K562 (cell line): ENCODE measurements around the gene CBX4. TPM values are rescaled to one million over a fixed set of nuclear protein-coding genes. Genes with fewer than 3 reads are reported as not detected.

ENCODE experiments used
- ETS2 ChIP-seq: IDR thresholded peaks from 2 replicates; pipeline ENCODE4 v1.6.1; 2016; ENCODE audit warnings: borderline replicate concordance, missing genetic modification characterization, mild to moderate bottlenecking, moderate library complexity, missing compliant biosample characterization; ENCODE audit not compliant: poor library complexity, severe bottlenecking
- JUND ChIP-seq, 2 experiments: IDR thresholded peaks; 2 replicates in 1 of 2; 3 replicates in 1 of 2; pipeline ENCODE4 v1.6.1; 2011; ENCODE audit warnings: borderline replicate concordance in 2 of 2, low read depth in 2 of 2, low read length in 2 of 2, improper control_type of control experiment in 1 of 2, missing biosample characterization in 1 of 2, missing genetic modification characterization in 1 of 2, missing genetic modification reagents in 1 of 2
- KLF10 ChIP-seq: fragments of 250-450 bp; sonication (Bioruptor Pico); IDR thresholded peaks from 2 replicates; pipeline ENCODE4 v1.6.1; 2021; ENCODE audit warnings: matching md5 sums
- MCM2 ChIP-seq: fragments of 450-650 bp; IDR thresholded peaks from 2 replicates; pipeline ENCODE4 v1.6.1; 2017; ENCODE audit warnings: low read depth, mild to moderate bottlenecking
- MCM5 ChIP-seq: fragments of 450-650 bp; IDR thresholded peaks from 2 replicates; pipeline ENCODE4 v1.6.1; 2016; ENCODE audit warnings: low read depth
- MEIS2 ChIP-seq: fragments of 450-650 bp; IDR thresholded peaks from 2 replicates; pipeline ENCODE4 v1.6.1; 2014; ENCODE audit warnings: mild to moderate bottlenecking; ENCODE audit not compliant: partially characterized antibody
- POLR2G ChIP-seq: fragments of 200-400 bp; formaldehyde crosslinking; IDR thresholded peaks from 2 replicates; pipeline ENCODE4 v1.6.1; 2017; ENCODE audit warnings: low read depth, mild to moderate bottlenecking, antibody characterized with exemption, low read length, moderate library complexity
- SRSF9 ChIP-seq: fragments of 200-400 bp; formaldehyde crosslinking; IDR thresholded peaks from 2 replicates; pipeline ENCODE4 v1.6.1; 2017; ENCODE audit warnings: low read depth, low read length, borderline replicate concordance
- VEZF1 ChIP-seq: fragments of 200-800 bp; sonication (Bioruptor generic); IDR thresholded peaks from 2 replicates; pipeline ENCODE4 v1.6.1; 2017; ENCODE audit warnings: missing genetic modification characterization, missing compliant biosample characterization
- polyA plus RNA-seq, 8 experiments: library from polyadenylated mRNA; depleted of rRNA in 4 of 8; stranded (reverse) in 5 of 8; unstranded in 3 of 8; fragments of >200 nt; fragmentation: Nextera tagmentation in 2 of 8; fragmentation: Illumina TruSeq in 1 of 8; extraction: Ambion mirVana in 2 of 8; extraction: Trizol in 1 of 8; gene quantifications; 2 replicates each; pipeline versions ENCODE4 v1.2.1 to v1.2.3, GENCODE V29; 2011 to 2014; ENCODE audit warnings: inconsistent platforms in 1 of 8, missing spikeins in 1 of 8
- total RNA-seq, 7 experiments: library from RNA; depleted of rRNA in 6 of 7; stranded (reverse); fragments of >200 nt in 6 of 7; fragmentation: Illumina TruSeq in 2 of 7; extraction: Trizol in 2 of 7; gene quantifications; 2 replicates each; pipeline versions ENCODE4 v1.2.1 to v1.2.3, GENCODE V29; 2011 to 2021; ENCODE audit warnings: low replicate concordance in 1 of 7
- TF ChIP-seq, protein P1 (sequence below): fragments of 450-650 bp; conservative IDR thresholded peaks from 2 replicates; pipeline ENCODE4 v1.6.1; 2016; ENCODE audit warnings: missing genetic modification characterization, low read depth, mild to moderate bottlenecking, missing compliant biosample characterization, moderate library complexity
- TF ChIP-seq, protein P2 (sequence below): fragments of 250-450 bp; sonication (Bioruptor Pico); IDR thresholded peaks from 2 replicates; pipeline ENCODE4 v1.5.0; 2020; ENCODE audit warnings: mild to moderate bottlenecking, borderline replicate concordance
- TF ChIP-seq, protein P3 (sequence below): fragments of 250-450 bp; sonication (Bioruptor Pico); IDR thresholded peaks from 2 replicates; pipeline ENCODE4 v1.4.0; 2020; ENCODE audit warnings: mild to moderate bottlenecking, moderate library complexity
- TF ChIP-seq, protein P4 (sequence below): fragments of 250-450 bp; sonication (Bioruptor Pico); IDR thresholded peaks from 2 replicates; pipeline ENCODE4 v1.9.0; 2021; ENCODE audit warnings: mild to moderate bottlenecking
- TF ChIP-seq, protein P5 (sequence below): IDR thresholded peaks from 3 replicates; pipeline ENCODE4 v1.6.1; 2011; ENCODE audit warnings: borderline replicate concordance, mild to moderate bottlenecking, moderate library complexity; ENCODE audit not compliant: insufficient read length; ENCODE audit errors: extremely low read depth

Gene CBX4
- total and polyA plus RNA-seq, 9 of the 15 experiments (the other 6 are each of a cell fraction or from before 2014, with no cell fraction given) = 0.98 to 50.5 (median 10.0) TPM

GRCh38 chr17:79831265-79832217 lies 7.7 kb downstream of the CBX4 start (continued):
- TF ChIP-seq VEZF1 (peak; percentile 96), ETS2 (no peak), MCM5 (no peak), MCM2 (no peak), SRSF9 (no peak), JUND (IDR thresholded peaks at IDR 0.05; ENCODE audit: borderline replicate concordance, low read depth, low read length) (peak; percentile 56), JUND (tag; IDR thresholded peaks at IDR 0.05; ENCODE audit: borderline replicate concordance, low read depth, low read length) (no peak; the same call in 2 of the 3 replicates), POLR2G (peak; percentile 51; the same call in 1 of the 2 replicates), KLF10 (CRISPR knock-in tag) (no peak), MEIS2 (no peak)
- TF ChIP-seq, protein P1, sequence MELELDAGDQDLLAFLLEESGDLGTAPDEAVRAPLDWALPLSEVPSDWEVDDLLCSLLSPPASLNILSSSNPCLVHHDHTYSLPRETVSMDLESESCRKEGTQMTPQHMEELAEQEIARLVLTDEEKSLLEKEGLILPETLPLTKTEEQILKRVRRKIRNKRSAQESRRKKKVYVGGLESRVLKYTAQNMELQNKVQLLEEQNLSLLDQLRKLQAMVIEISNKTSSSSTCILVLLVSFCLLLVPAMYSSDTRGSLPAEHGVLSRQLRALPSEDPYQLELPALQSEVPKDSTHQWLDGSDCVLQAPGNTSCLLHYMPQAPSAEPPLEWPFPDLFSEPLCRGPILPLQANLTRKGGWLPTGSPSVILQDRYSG (tag) = 0 out of 2 replicates have a peak, but pooled peaks have one; percentile 48
- TF ChIP-seq, protein P2, sequence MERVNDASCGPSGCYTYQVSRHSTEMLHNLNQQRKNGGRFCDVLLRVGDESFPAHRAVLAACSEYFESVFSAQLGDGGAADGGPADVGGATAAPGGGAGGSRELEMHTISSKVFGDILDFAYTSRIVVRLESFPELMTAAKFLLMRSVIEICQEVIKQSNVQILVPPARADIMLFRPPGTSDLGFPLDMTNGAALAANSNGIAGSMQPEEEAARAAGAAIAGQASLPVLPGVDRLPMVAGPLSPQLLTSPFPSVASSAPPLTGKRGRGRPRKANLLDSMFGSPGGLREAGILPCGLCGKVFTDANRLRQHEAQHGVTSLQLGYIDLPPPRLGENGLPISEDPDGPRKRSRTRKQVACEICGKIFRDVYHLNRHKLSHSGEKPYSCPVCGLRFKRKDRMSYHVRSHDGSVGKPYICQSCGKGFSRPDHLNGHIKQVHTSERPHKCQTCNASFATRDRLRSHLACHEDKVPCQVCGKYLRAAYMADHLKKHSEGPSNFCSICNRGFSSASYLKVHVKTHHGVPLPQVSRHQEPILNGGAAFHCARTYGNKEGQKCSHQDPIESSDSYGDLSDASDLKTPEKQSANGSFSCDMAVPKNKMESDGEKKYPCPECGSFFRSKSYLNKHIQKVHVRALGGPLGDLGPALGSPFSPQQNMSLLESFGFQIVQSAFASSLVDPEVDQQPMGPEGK = 0 out of 2 replicates have a peak, but pooled peaks have one; percentile 23
- TF ChIP-seq, protein P3, sequence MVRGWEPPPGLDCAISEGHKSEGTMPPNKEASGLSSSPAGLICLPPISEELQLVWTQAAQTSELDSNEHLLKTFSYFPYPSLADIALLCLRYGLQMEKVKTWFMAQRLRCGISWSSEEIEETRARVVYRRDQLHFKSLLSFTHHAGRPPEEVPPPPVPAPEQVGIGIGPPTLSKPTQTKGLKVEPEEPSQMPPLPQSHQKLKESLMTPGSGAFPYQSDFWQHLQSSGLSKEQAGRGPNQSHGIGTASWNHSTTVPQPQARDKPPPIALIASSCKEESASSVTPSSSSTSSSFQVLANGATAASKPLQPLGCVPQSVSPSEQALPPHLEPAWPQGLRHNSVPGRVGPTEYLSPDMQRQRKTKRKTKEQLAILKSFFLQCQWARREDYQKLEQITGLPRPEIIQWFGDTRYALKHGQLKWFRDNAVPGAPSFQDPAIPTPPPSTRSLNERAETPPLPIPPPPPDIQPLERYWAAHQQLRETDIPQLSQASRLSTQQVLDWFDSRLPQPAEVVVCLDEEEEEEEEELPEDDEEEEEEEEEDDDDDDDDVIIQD (CRISPR knock-in tag) = peak; percentile 41; the same call in 1 of the 2 replicates
- TF ChIP-seq, protein P4, sequence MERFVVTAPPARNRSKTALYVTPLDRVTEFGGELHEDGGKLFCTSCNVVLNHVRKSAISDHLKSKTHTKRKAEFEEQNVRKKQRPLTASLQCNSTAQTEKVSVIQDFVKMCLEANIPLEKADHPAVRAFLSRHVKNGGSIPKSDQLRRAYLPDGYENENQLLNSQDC = no peak
- TF ChIP-seq, protein P5, sequence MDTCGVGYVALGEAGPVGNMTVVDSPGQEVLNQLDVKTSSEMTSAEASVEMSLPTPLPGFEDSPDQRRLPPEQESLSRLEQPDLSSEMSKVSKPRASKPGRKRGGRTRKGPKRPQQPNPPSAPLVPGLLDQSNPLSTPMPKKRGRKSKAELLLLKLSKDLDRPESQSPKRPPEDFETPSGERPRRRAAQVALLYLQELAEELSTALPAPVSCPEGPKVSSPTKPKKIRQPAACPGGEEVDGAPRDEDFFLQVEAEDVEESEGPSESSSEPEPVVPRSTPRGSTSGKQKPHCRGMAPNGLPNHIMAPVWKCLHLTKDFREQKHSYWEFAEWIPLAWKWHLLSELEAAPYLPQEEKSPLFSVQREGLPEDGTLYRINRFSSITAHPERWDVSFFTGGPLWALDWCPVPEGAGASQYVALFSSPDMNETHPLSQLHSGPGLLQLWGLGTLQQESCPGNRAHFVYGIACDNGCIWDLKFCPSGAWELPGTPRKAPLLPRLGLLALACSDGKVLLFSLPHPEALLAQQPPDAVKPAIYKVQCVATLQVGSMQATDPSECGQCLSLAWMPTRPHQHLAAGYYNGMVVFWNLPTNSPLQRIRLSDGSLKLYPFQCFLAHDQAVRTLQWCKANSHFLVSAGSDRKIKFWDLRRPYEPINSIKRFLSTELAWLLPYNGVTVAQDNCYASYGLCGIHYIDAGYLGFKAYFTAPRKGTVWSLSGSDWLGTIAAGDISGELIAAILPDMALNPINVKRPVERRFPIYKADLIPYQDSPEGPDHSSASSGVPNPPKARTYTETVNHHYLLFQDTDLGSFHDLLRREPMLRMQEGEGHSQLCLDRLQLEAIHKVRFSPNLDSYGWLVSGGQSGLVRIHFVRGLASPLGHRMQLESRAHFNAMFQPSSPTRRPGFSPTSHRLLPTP = no peak
